Fibroblast of skin of abdomen (primary cell): ENCODE results near the gene HSPD1. TPM values are rescaled to one million over a fixed set of nuclear protein-coding genes. Genes with fewer than 3 reads are reported as not detected.

ENCODE experiments used
- DNase-seq: peaks from one replicate; pipeline ENCODE4 v3.0.0-alpha.2; 2013
- polyA plus RNA-seq, 2 experiments: library from polyadenylated mRNA; unstranded; fragments of 120-200 nt; gene quantifications; one replicate each; pipeline ENCODE4 v1.2.1, GENCODE V29; 2013; ENCODE audit not compliant: insufficient read length in 2 of 2

The HSPD1 gene
- 296 TPM for polyA plus RNA-seq (2013, experiment 1 of 2; ENCODE audit: insufficient read length)
- 289 TPM for polyA plus RNA-seq (2013, experiment 2 of 2; ENCODE audit: insufficient read length)

DNA sequence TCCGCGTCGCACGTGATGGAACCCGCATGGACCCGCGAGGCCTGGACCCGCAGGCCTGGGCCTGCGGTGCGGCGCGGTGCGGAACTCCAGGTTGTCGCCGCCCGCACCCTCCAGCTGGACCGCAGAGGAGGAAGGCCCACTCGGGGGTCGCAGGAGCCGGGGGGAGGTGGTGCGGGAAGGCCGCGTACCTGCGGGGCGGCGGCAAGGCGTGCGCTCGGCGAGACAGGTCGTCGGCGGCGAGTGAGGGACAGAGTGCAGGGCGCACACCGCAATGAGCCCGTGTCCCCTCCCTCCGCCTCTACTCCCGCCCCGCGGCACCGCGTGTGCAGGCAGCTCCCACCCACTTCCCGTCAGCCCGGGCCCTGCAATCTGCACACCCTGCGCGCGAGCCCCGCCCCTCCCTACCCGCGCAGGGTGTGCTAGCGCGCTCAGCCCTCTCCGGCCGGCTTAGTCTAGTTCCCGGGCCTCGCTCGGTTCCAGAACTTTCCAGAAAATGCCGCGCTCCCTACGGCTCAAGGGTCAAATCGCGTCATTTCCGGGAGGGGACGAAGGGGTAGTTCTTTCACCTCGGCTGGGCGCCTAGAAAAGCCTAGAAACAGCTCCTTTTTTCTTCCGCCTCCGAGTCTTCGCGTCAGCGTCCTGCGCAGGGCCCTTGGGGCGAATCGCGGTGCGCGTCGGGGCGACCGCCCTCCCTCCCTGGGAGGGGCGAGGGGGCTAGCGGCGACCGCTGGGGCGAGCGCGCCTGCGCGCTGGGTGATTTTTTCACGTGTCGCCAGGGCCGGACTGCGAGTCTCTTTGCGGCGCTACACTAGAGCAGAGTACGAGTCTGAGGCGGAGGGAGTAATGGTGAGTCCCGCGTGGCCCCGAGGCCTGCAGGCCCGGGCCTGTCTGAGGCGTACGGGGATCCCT lies at the start of gene HSPD1, which contains the start of gene HSPE1:
Gene HSPD1 (minus strand): TSS at position 247 of the 909 bp plus-strand sequence. CDS start 992 bp downstream, outside the sequence.
Gene HSPE1 (plus strand): TSS at position 786 of the 909 bp plus-strand sequence. CDS start 58 bp downstream, at position 844.
- peak; percentile 100 for DNase-seq

DNA sequence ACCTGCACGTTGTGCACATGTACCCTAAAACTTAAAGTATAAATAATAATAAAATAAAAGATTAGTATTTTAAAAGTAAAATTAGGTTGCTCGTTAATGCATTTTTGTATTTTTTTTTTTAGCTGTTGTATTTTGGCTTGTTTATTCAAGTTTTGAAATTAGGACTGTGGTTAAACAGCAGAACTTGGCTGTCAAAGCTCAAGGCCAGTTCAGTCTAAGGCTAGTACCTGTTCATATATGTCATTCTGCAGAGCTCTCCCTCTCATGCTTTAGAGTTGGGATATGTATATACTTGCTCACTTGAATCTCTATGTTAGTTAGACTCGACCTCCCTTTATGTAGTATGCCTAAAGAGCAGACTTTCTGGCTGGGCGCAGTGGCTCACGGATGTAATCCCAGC lies 48.9 kb upstream of the HSPD1 start:
- DNase-seq, result no peak

- no peak for DNase-seq
Observed at GRCh38 chr2:197547163-197547900, 47.7 kb upstream of the HSPD1 start.

DNA sequence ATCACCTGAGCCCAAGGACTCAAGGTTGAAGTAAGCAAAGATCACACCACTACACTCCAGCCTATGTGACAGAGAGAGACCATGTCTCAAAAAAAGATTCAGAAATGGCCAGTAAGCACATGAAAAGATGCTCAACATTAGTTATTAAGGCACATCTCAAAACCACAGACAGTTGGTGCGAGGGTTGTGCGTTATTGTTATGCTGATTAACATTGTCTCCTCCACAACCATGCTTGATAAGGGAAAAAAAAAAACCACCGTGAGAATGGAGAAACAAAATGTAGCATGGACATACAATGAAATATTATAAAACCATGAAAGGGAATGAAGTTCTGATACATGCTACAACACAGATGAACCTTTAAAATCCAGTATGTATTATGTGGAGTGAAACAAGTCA lies 43.6 kb upstream of the HSPD1 start:
- DNase-seq, result no peak

DNA sequence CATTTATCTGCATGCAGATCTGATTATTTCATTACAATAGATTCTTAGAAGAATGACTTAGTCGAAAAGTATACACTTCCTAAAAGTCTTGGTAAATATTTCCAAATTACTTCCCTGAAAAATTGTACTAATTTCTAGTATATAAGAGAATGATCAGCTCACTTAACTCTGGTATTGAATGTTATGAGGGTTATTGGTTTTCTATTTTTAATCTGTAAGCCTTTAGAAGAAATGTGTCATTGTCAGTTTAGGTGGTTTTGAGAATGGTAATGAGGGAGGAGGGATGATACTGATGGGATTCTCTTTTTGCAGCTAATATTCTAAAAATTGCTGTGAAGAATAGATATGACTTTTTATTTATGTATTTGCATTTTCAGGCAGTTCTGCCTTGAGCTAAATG lies 40.1 kb upstream of the HSPD1 start:
- no peak for DNase-seq

GRCh38 chr2:197538412-197538811 lies 38.8 kb upstream of the HSPD1 start:
- DNase-seq, result peak; percentile 28

DNA sequence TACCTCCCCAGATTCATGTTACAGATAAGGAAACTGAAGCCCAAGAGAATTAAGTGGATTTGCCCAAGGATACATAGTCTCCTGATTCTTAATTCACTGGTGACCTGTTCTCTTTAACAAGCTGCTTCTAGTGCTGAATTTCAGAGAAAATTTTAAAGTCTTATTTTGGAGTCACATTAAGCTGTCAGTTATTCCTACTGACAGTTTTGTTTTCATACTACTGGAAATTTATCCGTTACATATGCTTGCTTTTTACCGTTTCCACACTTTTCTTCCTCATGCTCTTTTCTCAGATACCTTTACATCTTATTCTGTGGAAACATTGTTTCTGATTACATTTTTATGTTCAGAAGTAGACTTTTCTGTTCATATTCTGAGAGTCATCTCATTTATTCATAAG lies 17.5 kb upstream of the HSPD1 start:
- no peak for DNase-seq

- peak; percentile 10 for DNase-seq
Observed at GRCh38 chr2:197516393-197516761, 16.7 kb upstream of the HSPD1 start.

DNA sequence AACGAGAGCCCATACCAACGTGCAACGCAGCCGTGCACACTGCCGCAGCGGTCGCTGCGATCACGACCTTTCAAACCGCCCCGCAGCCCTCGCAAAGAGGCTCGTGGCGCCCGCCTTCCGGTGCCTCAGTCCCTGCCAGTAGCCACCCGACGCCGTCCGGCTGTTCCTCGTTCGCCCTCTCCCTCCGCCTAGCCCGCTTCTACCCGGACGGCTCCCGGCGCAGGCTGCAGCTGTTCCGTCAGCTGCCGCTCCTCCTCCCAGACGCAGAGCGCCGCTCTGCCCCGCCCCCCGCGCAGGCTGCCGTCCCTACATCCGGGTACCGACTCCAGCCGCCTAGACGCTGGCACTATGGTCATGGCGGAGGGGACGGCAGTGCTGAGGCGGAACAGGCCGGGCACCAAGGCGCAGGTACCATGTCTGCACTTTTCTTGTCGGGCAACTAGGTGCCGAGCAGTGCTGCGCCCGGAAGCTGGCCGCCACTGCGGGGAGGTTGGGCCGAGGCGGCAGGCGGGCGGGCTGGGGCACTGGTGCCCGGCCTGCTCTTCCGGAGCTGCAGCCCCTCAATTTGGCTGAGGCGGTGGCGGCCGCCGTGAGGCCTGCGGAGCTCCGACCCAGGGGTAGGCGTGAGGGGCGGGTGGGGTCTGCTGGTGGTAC lies 16.2 kb upstream of the HSPD1 start, which contains the start of gene MOB4:
Gene MOB4 (plus strand): TSS at position 328 of the 654 bp plus-strand sequence. CDS start 21 bp downstream, at position 349.
- peak; percentile 94 for DNase-seq

- no peak for DNase-seq
Observed at GRCh38 chr2:197515315-197515738, 15.7 kb upstream of the HSPD1 start.

- no peak for DNase-seq
Observed at GRCh38 chr2:197514754-197515153, 15.1 kb upstream of the HSPD1 start.

GRCh38 chr2:197513915-197514314 lies 14.3 kb upstream of the HSPD1 start:
- DNase-seq, result no peak

- DNase-seq, result no peak
Observed at GRCh38 chr2:197506658-197507057, 7.0 kb upstream of the HSPD1 start.

- no peak for DNase-seq
Observed at GRCh38 chr2:197504512-197504911, 4.9 kb upstream of the HSPD1 start.

- DNase-seq, result no peak
Observed at GRCh38 chr2:197504000-197504399, 4.4 kb upstream of the HSPD1 start.

DNA sequence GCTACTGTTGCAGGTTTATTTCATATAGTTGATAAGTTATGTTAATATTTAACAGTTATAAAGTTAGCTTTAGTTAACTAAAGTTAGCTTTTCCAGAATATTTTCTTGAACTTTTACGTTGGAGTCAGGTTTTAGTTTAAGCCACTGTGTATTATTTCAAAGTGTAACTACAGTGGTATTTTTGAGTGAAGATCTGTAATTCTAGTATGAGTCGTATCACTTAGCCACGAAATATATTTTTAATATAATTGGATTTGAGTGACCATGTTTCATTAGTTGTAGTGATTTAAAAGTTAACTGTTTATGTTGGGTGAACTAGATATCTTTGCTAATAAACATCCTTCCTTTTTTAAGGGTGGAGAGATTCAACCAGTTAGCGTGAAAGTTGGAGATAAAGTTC lies 3.0 kb upstream of the HSPD1 start:
- no peak for DNase-seq

- no peak for DNase-seq
Observed at GRCh38 chr2:197502201-197502600, 2.6 kb upstream of the HSPD1 start.

GRCh38 chr2:197500503-197501131 lies 977 bp upstream of the HSPD1 start:
- DNase-seq, result no peak

- peak; percentile 29 for DNase-seq
Observed at GRCh38 chr2:197498937-197499593, 575 bp downstream of the HSPD1 start.

GRCh38 chr2:197498235-197498936 lies 1.3 kb downstream of the HSPD1 start:
- DNase-seq, result no peak

GRCh38 chr2:197497326-197497725 lies 2.3 kb downstream of the HSPD1 start:
- DNase-seq, result no peak
